Suprapubic skin (tissue), 3 donors: ENCODE data around the gene KLHL15.

Experiments
- POLR2A ChIP-seq, 2 donors: fragments of 450-650 bp; IDR thresholded peaks; one replicate each; pipeline ENCODE4 v1.6.1; 2017; ENCODE audit warnings: antibody characterized with exemption in 2 of 2, mild to moderate bottlenecking in 2 of 2, moderate library complexity in 2 of 2
- TF ChIP-seq, protein P1 (sequence below), 2 donors: fragments of 200-600 bp in 1 of 2; fragments of 450-650 bp in 1 of 2; sonication (generic) in 1 of 2; IDR thresholded peaks; one replicate each; pipeline ENCODE4 v1.5.1; 2016 to 2019; ENCODE audit warnings: antibody characterized with exemption in 2 of 2, mild to moderate bottlenecking in 1 of 2, moderate library complexity in 1 of 2

DNA sequence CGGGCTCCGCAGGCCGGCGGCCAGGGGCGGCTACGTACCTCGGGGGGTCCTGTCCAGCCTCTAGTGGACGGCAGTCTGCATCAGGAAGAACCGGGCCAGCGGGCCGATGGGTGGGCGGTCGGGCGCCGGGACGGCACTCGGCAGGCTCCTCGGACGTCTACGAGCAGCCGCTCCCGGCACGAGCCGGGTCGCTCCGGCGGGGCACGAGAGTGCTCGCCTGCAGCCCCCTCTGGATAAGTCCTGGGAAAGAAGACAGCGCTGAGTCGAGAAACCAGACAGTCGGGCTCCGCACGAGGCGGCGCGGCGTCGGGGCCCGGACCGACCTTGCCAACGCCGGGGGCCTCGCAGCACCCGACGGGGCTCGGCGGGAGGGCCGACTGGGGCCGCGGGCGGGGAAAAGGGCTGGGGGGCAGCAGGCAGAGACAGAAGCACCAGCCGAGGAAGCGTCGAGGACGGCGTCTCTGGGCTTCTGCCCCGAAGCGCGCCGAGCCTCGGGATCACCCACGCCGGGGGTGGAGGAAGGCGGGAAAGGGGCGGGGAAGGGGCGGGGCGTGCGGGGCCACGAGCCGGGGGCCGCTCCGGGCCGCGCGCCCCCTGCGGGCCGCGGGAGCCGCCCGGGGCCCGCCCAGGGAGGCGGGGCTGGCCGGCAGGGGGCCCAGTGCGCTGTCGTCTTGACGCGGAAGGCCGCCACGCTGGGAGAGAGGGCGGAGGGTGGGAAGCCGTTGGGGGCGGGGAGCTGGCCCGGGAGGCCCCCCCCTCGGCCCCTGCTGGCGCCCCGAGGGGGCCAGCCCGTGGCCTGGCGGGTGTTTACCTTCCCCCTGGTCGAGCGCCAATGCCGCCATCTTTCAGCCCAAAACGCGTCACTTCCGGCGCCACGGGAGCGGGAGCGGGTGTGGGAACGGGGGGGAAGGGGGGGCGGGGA, 1.9 kb downstream of the KLHL15 start:
- TF ChIP-seq, protein P1, sequence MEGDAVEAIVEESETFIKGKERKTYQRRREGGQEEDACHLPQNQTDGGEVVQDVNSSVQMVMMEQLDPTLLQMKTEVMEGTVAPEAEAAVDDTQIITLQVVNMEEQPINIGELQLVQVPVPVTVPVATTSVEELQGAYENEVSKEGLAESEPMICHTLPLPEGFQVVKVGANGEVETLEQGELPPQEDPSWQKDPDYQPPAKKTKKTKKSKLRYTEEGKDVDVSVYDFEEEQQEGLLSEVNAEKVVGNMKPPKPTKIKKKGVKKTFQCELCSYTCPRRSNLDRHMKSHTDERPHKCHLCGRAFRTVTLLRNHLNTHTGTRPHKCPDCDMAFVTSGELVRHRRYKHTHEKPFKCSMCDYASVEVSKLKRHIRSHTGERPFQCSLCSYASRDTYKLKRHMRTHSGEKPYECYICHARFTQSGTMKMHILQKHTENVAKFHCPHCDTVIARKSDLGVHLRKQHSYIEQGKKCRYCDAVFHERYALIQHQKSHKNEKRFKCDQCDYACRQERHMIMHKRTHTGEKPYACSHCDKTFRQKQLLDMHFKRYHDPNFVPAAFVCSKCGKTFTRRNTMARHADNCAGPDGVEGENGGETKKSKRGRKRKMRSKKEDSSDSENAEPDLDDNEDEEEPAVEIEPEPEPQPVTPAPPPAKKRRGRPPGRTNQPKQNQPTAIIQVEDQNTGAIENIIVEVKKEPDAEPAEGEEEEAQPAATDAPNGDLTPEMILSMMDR (IDR thresholded peaks at IDR 0.05), result no peak
- TF ChIP-seq POLR2A (IDR thresholded peaks at IDR 0.05), result peak in 1 of 2 donors; percentile 85
